Measurements from ENCODE around the gene UNC5A.

The UNC5A gene

DNA sequence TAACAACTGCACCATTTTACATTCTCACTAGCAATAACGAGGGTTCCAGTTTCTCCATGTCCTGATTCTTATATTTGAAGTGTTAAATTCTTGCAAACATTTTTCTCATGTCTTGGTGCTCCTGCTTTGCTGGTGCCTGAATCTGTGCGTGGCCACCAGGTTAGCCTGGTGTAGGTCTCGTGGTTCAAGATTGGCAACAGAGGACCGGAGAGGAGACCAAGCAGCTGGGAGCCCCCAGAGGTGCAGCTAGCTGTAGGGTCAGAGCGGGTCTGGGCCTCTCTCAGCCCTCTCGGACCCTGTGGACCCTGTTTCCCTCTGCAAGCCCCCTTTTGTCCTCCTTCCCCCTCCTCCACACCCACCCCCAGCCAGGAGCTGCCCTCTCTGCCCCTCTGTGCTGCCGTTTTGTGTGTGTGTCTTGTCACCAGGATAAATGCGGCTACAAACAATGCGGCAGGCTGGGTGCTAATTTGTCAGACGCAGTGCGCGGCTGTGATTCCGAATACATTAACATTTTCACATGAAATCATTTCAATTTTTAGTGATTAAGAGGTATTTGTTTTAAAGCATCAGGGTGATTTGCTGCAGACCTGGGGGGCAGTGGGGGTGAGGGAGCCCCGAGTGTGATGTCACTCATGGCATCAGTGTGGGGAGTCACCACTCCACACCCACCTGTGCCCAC, 17.5 kb downstream of the UNC5A start:
- TF ChIP-seq, protein P1, sequence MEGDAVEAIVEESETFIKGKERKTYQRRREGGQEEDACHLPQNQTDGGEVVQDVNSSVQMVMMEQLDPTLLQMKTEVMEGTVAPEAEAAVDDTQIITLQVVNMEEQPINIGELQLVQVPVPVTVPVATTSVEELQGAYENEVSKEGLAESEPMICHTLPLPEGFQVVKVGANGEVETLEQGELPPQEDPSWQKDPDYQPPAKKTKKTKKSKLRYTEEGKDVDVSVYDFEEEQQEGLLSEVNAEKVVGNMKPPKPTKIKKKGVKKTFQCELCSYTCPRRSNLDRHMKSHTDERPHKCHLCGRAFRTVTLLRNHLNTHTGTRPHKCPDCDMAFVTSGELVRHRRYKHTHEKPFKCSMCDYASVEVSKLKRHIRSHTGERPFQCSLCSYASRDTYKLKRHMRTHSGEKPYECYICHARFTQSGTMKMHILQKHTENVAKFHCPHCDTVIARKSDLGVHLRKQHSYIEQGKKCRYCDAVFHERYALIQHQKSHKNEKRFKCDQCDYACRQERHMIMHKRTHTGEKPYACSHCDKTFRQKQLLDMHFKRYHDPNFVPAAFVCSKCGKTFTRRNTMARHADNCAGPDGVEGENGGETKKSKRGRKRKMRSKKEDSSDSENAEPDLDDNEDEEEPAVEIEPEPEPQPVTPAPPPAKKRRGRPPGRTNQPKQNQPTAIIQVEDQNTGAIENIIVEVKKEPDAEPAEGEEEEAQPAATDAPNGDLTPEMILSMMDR (IDR thresholded peaks at IDR 0.05): no peak
- Histone ChIP-seq H3K4me3 (no peak overlapping the region), H3K27ac (no peak overlapping the region)
- DNase-seq (ENCODE audit: low spot score): no peak

DNA sequence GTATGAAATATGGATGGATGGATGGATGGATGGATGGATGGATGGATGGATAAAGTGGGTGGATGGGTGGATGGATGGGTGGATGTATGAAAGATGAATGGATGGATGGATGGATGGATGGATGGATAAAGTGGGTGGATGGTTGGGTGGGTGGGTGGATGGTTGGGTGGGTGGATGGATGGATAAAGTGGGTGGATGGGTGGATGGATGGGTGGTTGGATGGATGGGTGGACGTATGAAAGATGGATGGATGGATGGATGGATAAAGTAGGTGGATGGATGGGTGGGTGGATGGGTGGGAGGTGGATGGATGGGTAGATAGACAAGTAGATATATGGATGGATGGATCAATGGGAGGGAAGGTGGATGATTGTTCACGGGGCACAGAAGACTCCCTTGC, 19.0 kb downstream of the UNC5A start:
- H3K4me3 ChIP-seq: no peak overlapping the region
- no peak overlapping the region for H3K27ac ChIP-seq
- DNase-seq (ENCODE audit: low spot score): no peak
- TF ChIP-seq, protein P1 (IDR thresholded peaks at IDR 0.05): no peak

DNA sequence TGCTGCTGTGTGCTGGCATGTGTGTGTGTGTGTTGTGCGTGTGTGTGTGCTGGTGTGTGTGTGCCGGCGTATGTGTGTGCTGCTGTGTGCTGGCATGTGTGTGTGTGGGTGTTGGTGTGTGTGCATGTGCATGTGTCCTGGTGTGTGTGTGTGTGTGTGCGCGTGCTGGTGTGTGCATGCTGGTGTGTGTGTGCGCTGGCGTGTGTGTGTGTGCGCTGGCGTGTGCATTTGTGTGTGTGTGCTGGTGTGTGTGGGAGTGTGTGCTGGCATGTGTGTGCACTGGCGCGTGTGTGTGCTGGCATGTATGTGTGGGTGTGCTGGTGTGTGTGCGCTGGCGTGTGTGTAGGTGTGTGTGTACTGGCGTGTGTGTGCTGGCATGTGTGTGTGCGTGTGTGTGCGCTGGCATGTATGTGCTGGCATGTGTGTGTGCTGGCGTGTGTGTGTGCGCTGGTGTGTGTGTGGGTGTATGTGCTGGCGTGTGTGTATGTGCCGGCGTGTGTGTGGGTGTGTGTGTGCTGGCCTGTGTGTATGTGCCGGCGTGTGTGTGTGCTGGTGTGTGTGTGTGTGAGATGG, 20.1 kb downstream of the UNC5A start:
- TF ChIP-seq, protein P1 (IDR thresholded peaks at IDR 0.05): no peak
- Histone ChIP-seq H3K27ac (no peak overlapping the region), H3K4me3 (no peak overlapping the region)
- DNase-seq (ENCODE audit: low spot score): no peak

DNA sequence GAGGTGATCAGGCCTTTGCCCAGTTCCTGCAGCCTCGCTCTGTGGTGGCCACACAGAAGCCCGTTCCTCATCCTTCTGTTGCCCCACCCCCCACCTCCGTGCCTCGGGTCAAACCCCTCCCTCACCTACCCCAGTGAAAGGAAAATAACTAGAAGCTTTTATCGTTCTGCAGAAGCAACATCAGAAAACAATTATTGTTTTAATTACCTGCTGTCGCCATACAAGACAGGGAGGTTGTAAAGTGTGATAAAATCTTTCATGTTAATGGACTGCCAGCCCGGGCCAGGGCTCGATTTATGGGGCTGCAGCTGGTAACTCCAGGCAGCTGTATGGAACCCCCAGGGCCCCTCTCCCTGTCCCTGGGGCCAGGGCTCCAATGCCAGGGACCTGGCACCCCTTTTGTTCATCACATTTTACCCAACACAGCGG, 20.6 kb downstream of the UNC5A start:
- TF ChIP-seq, protein P1 (IDR thresholded peaks at IDR 0.05): no peak
- Histone ChIP-seq H3K4me3 (no peak overlapping the region), H3K27ac (no peak overlapping the region)
- no peak for DNase-seq (ENCODE audit: low spot score)

DNA sequence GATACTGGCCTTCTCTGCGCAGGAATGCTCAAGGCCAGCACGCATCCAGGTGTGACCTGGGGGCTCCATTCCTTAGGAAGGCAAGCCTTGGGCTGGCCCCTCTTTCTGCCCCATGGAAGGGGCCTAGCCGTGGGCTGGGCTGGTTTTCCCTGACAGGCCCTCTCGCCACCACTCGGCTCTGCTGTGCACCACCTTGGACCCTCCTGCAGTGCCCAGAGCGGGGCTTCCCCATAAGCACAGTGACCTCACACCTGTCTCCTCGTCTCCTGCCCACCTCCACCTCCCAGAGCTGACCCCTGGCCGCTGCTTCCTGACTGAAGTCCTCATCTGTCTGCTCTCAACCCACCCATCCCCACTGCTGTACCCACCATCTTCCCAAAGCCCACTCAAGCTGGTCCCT, 21.1 kb downstream of the UNC5A start:
- Histone ChIP-seq H3K4me3 (no peak overlapping the region), H3K27ac (no peak overlapping the region)
- no peak for DNase-seq (ENCODE audit: low spot score)
- TF ChIP-seq, protein P1 (IDR thresholded peaks at IDR 0.05): no peak

DNA sequence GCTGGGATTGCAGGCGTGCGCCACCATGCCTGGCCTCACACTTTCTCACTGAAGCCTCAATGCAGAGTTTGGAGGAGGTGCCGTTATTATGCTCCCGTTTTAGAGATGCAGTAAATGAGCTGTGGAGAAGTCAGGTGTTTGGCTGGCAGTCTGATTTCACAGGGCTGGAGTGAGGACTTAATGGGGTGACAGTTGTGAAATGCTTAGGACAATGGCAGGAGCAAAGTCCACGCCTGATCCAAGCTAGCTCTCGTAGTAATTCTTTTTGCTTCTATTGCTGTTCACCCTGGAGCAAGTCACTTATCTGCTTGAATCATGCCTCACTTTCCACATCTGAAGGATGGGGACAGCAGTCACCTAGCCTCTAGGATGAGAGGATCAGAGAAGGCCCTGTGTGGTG, 21.8 kb downstream of the UNC5A start:
- TF ChIP-seq, protein P1 (IDR thresholded peaks at IDR 0.05): no peak
- no peak overlapping the region for H3K27ac ChIP-seq
- H3K4me3 ChIP-seq: no peak overlapping the region
- no peak for DNase-seq (ENCODE audit: low spot score)

DNA sequence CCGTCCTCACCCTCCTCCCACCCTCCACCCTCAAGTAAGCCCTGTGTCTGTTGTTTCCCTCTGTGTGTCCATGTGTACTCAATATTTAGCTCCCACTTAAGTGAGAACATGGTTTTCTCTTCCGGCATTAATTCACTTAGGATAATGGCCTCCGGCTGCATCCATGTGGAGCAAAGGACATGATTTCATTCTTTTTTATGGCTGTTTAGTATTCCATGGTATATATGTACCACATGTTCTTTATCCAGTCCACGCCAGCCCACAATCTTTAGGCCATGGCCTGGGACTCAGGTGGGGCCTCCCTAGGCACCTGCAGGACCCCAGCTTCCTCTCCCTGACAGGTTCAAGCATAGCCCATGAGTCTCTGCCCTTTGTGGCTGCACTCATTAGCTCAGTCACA, 22.9 kb downstream of the UNC5A start:
- H3K27ac ChIP-seq: no peak overlapping the region
- no peak for DNase-seq (ENCODE audit: low spot score)
- TF ChIP-seq, protein P1 (IDR thresholded peaks at IDR 0.05): no peak
- no peak overlapping the region for H3K4me3 ChIP-seq
